Mammary epithelial cell (primary cell): Measurements from ENCODE around the gene EIF3F.

Source experiments
- CTCF ChIP-seq, 2 donors: IDR thresholded peaks in 1 of 2; conservative IDR thresholded peaks in 1 of 2; 2 replicates each; pipeline ENCODE4 v1.5.1; 2011 to 2012; ENCODE audit warnings: inconsistent platforms in 2 of 2, low read length in 2 of 2, mild to moderate bottlenecking in 2 of 2, control low read depth in 1 of 2, low read depth in 1 of 2; ENCODE audit not compliant: insufficient read depth in 1 of 2; ENCODE audit errors: extremely low read depth in 1 of 2
- EZH2 ChIP-seq: IDR thresholded peaks from 2 replicates; pipeline ENCODE4 v1.6.1; 2012; ENCODE audit warnings: low read length, inconsistent platforms, borderline replicate concordance

DNA sequence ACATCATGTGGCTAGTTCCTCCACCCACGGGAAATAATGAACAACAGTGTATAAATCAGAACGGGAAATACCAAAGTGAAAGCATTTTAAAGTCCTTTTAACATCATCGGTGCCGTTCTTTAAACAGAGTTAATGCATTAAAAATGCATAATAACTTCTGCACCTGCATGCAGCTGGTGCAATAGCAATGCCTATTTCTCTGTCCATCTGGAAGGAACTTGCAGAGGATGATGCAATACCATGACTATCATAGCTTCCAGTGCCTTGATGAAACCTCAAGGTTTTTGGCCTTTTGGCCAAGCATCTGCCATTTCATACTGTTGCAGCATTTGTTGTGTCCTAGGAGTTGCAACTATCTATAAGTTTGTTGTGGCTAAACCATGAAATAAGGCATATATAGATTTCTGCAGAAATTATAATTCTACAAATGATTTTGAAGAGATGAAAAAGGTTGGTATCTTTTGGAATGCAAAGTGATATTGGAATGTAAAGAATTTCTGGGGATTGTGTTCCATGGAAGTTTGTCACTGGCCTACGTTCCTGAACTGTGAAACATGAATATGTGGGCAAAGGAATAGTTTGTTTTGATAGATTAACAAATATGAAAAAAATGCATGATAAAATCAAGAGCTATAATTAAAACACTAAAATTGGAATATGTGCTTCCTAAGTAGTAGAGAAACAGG, 9.8 kb upstream of the EIF3F start:
- TF ChIP-seq CTCF (conservative IDR thresholded peaks at IDR 0.05 in 1 of 2, IDR thresholded peaks at IDR 0.05 in 1 of 2; ENCODE audit: extremely low read depth in 1 of 2, insufficient read depth in 1 of 2, low read depth in 1 of 2, low read length in 2 of 2) (no peak), EZH2 (no peak)
